Central memory CD8-positive, alpha-beta T cell (primary cell): ENCODE data around the gene TYW5.

Source experiments
- ATAC-seq: fragments of 150-1000 bp; cut with Tn5 transposase; replicated peaks from 2 replicates; pipeline ENCODE4 v1.10.0; 2022; ENCODE audit warnings: mild to moderate bottlenecking, moderate FRiP score, moderate number of reproducible peaks; ENCODE audit not compliant: poor library complexity, severe bottlenecking; ENCODE audit errors: extremely low read depth
- DNase-seq, 2 donors: peaks; one replicate each; pipeline ENCODE4 v3.0.0; 2021; ENCODE audit warnings: low spot score in 2 of 2
- H3K27ac Mint-ChIP-seq: one replicate; pipeline ENCODE4 v1.8.0; 2022; ENCODE audit warnings: low read depth, mild to moderate bottlenecking, moderate library complexity, mixed read lengths
- H3K27me3 Mint-ChIP-seq: one replicate; pipeline ENCODE4 v1.8.0; 2022; ENCODE audit warnings: mixed read lengths
- H3K36me3 Mint-ChIP-seq: one replicate; pipeline ENCODE4 v1.8.0; 2022; ENCODE audit warnings: mild to moderate bottlenecking, moderate library complexity, mixed read lengths; ENCODE audit not compliant: insufficient read depth
- H3K4me1 Mint-ChIP-seq: one replicate; pipeline ENCODE4 v1.8.0; 2022; ENCODE audit warnings: mixed read lengths
- H3K4me3 Mint-ChIP-seq: one replicate; pipeline ENCODE4 v1.8.0; 2022; ENCODE audit warnings: mild to moderate bottlenecking, moderate library complexity, mixed read lengths
- H3K9me3 Mint-ChIP-seq: one replicate; pipeline ENCODE4 v1.8.0; 2022; ENCODE audit warnings: mixed read lengths

The TYW5 gene

DNA sequence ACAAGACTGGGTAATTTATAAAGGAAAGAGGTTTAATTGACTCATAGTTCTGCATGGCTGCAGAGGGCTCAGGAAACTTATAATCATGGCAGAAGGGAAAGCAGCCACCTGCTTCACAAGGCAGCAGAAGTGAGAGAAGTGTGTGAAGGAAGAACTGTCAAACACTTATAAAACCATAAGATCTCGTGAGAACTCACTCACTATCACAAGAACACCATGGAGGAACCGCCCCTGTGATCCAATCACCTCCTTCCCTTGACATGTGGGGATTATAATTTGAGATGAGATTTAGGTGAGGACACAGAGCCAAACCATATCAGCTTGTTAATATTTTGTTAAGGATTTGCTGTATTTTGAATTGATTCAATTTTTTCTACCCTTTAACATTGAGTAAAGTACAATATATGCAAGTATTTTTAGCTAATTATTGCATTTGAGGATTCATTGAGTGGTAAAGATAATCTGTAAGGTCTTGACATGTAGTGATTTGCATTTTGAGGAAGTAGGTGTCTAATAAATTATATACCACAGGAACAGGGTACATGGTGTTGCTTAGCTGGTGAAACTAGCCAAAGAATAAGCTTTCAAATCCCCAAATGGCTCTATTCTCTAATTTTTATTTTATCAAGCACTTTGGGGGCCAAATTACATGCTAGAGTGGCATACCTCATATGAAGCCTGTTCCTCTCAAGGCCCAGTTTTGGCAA is 48.1 kb downstream of the TYW5 start:
- Mint-ChIP-seq H3K4me3 (no peak overlapping the region), H3K4me1 (peaks cover 16% of the 10 kb centered on the region), H3K36me3 (peaks cover 8% of the 10 kb centered on the region), H3K9me3 (no peaks in the 10 kb centered on the region), H3K27ac (no peak overlapping the region), H3K27me3 (peaks cover 51% of the 10 kb centered on the region)
- ATAC-seq (no peak), DNase-seq (no peak)

DNA sequence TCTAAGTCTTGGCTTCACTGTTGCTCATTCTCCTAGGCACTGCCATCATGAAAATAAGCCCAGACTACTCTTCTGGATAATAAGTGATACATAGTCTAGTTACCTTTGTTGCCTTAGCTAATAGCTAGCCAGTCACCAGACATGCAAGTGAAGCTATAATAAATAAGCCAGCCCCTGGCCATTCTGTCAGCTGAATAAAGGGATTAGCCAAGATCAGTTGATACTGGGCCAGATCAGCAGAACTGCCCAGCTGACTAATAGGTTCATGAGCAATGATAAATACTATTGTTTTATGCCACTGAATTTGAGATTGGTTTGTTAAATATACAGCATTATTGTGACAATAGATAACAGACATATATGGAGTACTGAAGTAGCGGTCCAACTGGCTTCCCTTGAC is 52.2 kb downstream of the TYW5 start:
- Mint-ChIP-seq H3K36me3 (no peaks in the 10 kb centered on the region), H3K9me3 (no peaks in the 10 kb centered on the region), H3K27ac (no peak overlapping the region), H3K4me1 (no peaks in the 10 kb centered on the region), H3K4me3 (no peak overlapping the region), H3K27me3 (peaks cover 68% of the 10 kb centered on the region)
- DNase-seq = no peak
- no peak for ATAC-seq

DNA sequence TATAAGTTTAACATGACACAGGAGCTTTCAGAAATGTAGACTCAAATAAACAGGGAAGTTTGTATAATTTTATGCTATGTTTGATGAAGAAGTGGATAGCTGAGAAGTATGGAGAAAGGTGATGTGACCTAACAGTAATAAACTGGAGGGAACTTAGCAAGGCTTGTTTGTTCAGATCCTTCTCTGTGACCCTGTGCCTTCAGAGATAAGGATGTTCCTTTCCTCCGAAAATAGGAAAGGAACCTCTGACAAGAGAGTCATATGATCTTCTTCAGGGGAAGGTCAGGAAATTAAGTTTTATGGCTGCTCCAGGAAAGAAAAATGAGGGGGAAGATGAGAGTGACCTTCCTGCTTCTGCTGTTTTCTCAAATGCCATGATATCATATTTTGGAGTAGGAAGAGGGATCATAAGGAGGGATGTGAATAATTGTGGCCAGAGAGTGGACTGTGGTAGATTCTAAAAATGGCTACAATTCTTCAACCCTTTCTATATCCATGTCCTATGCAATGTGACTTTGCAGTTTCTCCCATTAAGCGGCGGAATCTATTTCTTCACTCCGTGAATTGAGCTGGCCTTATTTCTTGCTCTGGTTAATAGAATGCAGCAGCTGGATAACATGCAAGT is 52.7 kb downstream of the TYW5 start:
- Mint-ChIP-seq H3K4me1 (no peaks in the 10 kb centered on the region), H3K4me3 (no peak overlapping the region), H3K36me3 (no peaks in the 10 kb centered on the region), H3K27ac (no peak overlapping the region), H3K27me3 (peaks cover 63% of the 10 kb centered on the region), H3K9me3 (no peaks in the 10 kb centered on the region)
- ATAC-seq = no peak
- DNase-seq = no peak

DNA sequence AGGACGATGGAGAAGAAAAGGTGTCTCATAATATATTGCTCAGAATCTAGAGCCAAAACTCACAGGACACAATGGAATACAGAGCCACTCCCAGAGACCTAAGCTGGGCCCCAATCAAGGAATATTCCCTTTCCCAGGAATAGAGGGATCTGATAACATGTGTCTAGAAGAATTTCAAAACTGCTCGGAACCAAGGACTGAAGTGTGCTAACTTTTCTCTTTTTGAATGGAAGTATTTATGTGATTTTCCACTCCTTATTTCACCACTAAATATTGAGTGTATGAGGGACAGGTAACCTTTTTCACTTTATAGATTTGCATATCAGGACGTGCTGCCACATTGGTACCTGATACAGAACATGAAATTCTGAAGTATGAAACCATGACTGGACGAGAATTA is 53.3 kb downstream of the TYW5 start:
- Mint-ChIP-seq H3K27ac (no peak overlapping the region), H3K4me3 (no peak overlapping the region), H3K27me3 (peaks cover 59% of the 10 kb centered on the region), H3K9me3 (no peaks in the 10 kb centered on the region), H3K36me3 (no peaks in the 10 kb centered on the region), H3K4me1 (no peaks in the 10 kb centered on the region)
- DNase-seq = no peak
- ATAC-seq = no peak

DNA sequence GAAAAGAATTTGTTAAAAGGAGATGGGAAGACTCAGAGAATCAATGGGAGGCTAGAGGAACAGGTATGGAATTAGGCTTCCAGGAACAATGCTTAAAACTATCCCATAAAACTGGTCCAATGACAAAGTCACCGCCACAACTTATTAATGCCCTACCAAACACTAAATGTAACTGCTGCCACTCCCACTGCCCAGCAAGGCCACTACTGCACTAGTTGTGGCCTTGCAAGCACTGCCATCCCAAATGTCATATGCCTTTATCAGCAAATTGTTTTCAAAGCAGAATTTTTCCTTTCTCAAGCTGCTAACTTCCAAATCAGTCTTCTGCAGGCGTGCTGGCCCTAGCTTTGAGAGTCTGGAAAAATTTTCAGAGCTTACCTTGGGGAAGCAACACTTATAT is 58.7 kb downstream of the TYW5 start:
- ATAC-seq (no peak), DNase-seq (no peak)
- no peaks in the 10 kb centered on the region for H3K4me1 Mint-ChIP-seq
- H3K27me3 Mint-ChIP-seq = peaks cover 17% of the 10 kb centered on the region
- H3K9me3 Mint-ChIP-seq = no peaks in the 10 kb centered on the region
- H3K4me3 Mint-ChIP-seq = no peak overlapping the region
- no peaks in the 10 kb centered on the region for H3K36me3 Mint-ChIP-seq
- H3K27ac Mint-ChIP-seq = no peak overlapping the region

DNA sequence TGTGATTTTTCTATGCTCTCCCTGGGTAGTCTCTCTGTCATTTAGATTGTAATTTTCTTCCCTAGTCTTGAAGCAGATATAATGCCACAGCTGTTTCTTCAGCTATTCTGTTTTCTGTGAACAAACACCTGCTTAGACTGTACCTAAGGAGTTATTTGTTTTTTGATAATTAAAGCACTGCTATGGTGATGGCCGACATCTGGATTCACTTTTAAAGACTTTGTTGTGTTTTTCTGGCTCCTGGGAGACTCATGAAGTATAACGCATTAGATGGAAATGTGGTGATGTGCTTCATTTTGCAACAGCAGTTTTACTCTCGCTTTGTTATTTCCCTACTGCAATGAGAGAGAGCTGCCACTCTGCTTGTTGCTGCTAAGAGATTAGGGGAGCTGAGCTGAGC is 59.9 kb downstream of the TYW5 start:
- ATAC-seq = no peak
- H3K27ac Mint-ChIP-seq = no peak overlapping the region
- H3K4me1 Mint-ChIP-seq = no peaks in the 10 kb centered on the region
- DNase-seq = no peak
- peaks cover 6% of the 10 kb centered on the region for H3K27me3 Mint-ChIP-seq
- H3K4me3 Mint-ChIP-seq = no peak overlapping the region
- H3K9me3 Mint-ChIP-seq = no peaks in the 10 kb centered on the region
- no peaks in the 10 kb centered on the region for H3K36me3 Mint-ChIP-seq

DNA sequence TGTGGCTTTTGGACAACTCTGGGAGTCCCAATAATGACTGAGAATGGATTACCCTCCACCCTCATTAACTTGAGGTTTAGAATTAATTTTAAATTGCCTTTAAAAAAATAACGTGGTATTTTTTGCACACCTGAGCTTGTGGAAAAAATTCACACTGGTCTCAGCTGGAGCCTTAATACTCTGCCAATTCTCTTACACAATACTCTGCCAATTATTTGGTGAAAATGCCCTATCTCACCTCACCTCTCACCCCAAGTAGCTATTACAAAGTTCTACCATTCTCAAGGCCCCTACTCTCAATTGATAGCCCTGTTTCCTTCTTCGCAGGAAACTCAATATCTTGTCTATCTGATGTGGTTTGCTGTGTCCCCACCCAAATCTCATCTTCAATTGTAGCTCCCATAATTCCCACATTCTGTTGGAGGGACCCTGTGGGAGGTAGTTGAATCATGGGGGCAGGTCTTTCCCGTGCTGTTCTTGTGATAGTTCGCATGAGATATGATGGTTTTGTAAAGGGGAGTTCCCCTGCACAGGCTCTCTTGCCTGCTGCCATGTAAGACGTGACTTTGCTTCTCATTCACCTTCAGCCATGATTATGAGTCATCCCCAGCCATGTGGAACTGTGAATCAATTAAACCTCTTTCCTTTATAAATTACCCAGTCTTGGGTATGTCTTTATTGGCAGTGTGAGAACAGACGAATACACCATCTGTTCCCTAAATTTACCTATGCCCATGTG is 71.6 kb downstream of the TYW5 start:
- Mint-ChIP-seq H3K27me3 (peaks cover 23% of the 10 kb centered on the region), H3K27ac (no peak overlapping the region), H3K4me1 (no peaks in the 10 kb centered on the region), H3K36me3 (no peaks in the 10 kb centered on the region), H3K9me3 (peaks cover 5% of the 10 kb centered on the region), H3K4me3 (no peak overlapping the region)
- DNase-seq (no peak), ATAC-seq (no peak)

DNA sequence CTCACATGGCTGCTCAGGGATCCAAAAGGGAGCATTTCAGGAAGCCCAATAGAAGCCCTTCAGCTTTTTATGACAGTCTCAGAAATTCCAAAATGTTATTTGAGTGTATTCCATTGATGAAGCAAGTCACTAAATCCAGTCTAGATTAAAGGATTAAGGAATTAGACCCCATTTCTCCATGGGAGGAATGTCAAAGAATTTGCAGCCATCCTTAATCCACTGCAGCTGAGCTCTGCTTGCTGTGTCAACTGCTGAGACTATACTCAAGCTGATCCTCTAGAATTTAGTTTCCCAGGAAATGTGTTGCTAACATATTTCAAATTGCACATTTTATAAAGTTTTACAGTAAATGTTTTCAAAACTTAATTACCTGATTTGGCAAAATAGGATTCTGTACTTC is 72.6 kb downstream of the TYW5 start:
- peaks cover 5% of the 10 kb centered on the region for H3K9me3 Mint-ChIP-seq
- H3K4me1 Mint-ChIP-seq = no peaks in the 10 kb centered on the region
- no peaks in the 10 kb centered on the region for H3K36me3 Mint-ChIP-seq
- DNase-seq (no peak), ATAC-seq (no peak)
- H3K27me3 Mint-ChIP-seq = peaks cover 33% of the 10 kb centered on the region
- H3K27ac Mint-ChIP-seq = no peak overlapping the region
- H3K4me3 Mint-ChIP-seq = no peak overlapping the region
